HG02588 (cell line): ENCODE data around the gene SLC22A6.
"Not testable (repeated sequence)": the region's sequence is repeated elsewhere in the genome, so short reads cannot be mapped to it uniquely, and the experiment has no call there.

Experiments
- ATAC-seq: cut with Tn5 transposase; IDR thresholded peaks from one replicate; pipeline ENCODE4 v1.9.1; 2021; ENCODE audit warnings: mild to moderate bottlenecking, moderate library complexity; ENCODE audit not compliant: unreplicated experiment

SLC22A6 gene

DNA sequence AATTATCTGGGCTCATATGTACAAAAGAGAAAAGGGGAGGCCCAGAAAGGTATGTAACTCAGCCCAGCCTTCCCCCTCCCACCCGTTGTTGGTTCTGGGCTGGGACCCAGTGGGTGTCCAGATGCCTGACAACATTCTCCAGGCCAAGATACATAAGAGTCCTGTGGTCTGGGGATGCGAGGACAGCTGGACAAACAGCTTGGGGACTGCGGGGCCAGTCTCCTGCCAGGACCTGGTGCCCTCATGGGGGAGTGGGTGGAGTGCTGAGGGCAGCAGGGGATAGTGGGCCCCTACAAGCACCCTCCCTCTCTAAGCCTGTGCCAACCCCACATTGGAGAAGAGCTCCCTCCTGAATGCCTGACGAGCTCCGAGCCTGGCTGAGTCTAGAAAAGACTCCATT lies 3.5 kb upstream of the SLC22A6 start:
- ATAC-seq, result no peak

DNA sequence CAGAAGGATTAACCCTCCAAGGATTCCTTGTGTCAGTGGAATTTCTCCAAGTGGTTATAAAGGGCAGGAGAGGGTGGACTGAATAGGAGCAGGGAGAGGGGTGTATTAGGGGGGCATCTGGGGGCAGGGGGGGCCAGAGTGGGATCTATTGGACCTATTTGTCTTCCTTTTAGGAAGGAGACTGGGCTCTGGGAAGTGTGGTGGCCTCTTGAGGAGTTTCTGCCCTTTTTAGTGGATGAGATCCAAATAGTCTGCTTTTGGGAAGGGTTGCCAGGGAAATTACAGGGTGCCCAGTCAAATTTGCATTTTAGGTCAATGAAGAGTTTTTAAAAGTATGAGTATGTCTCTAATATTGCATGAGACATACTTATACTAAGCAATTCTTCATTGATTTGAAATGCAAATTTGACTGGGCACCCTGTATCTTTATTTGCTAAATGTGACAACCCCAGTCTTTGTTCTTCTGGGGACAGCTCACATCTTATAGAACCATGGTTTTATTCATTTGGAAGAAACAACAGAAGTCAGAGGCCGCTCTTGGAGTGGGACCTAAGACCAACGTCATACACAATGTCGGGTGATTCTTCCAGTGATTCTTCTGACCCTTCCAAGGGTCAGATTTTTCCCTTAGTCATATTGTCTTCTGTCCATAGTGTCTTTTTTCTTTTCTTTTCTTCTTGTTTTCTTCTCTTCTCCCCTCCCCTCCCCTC lies 429 bp upstream of the SLC22A6 start:
- ATAC-seq, result no peak

DNA sequence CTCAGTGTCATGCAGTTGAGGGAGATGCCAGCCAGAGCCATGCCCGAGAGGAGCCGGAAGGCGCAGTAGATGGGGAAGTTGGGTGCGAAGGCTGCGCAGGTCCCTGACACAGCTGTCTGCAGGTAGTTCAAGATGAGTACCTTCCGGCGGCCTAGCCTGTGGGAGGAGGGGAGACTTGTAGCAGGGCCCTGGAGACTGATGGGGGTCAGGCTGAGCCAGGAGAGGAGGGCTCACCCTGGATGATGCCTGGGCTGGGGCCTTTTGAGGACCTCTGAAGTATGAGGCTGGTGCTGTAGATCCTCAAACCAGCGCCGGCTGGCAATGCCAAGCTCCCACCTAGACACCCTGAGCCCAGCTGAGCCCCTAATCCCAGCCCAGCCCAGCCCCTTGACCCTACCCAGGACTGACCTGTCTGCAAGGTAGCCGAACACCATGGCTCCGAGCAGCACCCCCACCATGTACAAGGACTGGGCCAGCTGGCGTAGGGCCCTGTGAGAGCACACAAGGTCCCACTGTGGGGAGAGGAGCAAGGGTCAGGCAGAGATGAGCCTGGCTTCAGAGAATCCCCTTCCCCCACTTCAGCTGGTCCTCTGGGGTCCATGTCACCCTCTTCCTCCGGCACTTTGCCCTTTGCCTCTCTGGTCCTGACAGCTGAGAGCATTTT lies 1.1 kb downstream of the SLC22A6 start:
- no peak for ATAC-seq

DNA sequence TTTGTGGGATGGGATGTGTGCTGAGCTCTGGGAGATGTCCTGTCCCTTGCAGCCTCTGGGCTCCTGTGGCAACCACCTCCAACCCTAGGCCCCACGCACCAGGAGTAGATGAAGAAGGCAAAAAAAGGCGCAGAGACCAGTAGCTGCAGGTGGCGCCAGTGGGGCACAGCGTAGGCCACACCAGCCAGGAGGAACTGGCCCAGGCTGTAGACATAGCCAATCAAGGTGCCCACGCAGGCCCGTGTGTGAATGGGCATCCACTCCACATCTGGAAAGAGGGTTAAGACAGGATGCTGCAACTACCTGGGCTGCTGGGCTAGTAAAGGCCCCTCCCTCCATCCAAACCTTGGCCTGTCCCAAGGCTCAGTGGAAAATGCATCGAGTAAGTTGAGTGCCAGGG lies 3.0 kb downstream of the SLC22A6 start:
- no peak for ATAC-seq

DNA sequence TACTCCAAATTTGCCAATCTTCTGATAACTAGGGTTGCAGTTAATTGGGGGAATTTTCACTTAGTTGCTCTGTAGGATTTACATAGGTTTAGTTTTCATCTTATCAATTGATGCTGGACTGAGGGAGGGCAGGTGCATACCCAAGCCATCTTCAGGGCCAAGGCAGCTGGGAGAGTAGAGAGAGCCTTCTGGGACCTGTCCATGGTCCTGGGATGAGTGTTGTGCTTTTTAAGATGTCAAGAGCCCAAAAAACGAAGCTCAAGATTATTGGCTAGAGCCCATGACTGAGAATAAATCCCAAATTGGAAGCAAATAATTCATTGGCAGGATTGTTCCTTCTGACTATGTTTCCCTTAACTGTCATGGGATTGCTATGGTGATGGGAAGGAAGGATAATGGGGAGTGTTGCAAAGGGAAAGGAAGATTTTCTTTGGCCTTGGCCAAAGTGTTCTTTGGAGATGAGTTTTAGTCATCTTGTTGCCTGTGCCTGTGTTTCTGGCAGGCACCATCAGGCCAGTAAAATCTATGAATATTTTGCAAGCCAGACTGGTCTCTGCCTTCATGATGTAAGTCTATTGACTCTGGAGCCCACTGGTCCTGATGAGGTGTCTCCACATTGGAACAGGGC lies 4.5 kb downstream of the SLC22A6 start:
- no peak for ATAC-seq

DNA sequence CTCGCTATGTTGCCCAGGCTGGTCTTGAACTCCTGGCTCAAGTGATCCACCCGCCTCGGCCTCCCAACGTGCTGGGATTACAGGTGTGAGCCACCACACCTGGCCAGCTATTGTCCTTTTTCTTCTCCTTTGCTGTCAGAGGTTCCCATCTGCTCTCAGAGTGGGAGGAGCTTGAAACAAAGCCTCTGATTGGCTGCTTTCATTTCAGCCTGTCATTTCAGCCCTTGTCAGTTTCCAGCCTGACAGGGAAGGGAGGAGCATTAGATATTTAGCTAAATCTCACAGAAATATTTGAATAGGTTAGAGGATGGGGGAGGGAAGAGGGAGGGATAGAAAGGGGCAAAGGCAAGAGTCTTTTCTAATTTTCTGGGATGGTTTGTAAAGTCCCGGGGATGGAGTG lies 8.7 kb downstream of the SLC22A6 start:
- ATAC-seq, result no peak

DNA sequence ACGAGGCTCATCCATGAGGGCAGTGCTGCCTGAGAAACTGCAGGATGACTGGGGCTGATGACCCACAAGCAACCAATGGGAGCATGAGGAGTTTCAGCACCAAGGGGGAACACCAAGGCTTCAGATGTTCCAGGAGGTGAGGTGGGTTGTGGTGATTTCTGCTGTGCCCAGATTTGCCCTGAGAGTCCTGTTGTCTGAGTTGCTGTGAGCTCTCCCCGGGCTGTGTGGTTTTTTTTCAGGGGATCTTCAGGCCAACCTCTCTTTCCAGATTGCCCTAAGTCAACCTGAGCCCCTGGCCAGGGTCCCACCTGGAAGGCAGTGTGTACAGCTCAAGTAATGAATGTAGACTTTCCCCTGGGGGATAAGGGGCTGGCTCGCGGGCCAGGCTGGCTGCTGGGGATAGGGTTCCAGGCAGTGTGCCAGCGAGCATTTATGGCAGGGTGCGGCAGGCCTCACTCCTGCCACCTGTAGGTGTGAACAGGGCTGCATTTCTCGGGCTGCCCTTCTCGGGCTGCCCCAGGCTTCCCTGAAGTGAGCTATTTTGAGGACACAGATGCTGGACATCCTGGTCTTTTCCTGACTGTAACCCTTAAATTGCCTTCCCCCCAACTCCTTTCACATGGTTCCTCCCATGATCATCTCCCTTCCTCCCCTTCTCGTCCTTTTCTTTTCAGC lies 9.8 kb downstream of the SLC22A6 start:
- ATAC-seq, result no peak

DNA sequence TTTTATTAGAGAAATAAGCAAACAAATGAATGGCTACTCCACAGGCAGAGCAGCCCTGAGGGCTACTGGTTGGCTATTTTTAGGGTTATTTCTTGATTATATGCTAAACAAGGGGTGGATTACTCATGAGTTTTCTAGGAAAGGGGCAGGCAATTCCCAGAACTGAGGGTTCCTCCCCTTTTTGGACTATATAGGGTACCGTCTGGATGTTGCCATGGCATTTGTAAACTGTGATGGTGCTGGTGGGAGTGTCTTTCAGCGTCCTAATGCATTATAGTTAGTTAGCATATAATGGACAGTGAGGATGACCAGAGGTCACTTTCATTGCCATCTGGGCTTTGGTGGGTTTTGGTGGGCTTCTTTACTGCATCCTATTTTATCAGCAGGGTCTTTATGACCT lies 19.2 kb downstream of the SLC22A6 start:
- no peak for ATAC-seq

DNA sequence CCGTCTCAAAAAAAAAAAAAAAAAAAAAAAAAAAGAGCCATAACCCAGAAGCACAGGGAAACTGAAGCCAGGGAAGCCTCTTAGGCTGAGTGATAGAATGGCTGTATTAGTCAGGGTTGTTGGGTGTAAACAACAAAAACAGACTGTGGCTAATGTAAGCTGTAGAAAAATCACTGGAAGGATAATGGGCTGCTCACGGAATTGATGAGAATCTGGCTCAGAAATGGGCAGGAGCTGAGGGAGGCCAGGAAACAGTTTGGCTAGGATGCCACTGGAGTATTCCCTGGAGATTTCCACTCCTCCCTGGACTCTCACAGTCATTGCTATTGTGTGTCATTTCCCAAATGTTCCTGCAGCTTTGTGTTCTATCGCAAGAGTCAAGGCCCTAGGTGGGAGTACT lies 22.4 kb downstream of the SLC22A6 start:
- no peak for ATAC-seq

DNA sequence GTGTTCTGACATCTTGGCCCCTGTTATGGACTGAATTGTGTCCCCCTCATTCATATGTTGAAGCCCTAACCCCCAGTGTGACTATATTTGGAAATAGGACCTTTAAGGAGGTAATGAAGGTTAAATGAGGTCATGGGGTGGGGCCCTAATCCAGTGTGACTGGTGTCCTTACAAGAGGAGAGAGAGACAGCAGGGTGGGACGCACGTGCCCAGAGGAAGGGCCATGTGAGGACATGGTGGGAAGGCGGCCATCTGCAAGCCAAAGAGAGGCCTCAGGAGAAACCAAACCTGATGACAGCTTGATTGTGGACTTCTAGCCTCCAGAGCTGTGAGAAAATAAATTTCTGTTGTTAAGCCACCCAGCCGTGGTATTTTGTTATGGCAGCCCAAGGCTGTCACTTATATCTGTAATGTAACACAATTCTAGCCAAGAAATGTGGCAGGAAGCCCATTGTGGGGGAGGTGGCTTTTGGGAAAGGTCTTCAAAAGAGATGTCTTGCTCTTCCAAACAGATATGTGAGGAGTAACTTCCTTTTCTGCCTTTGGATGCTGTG lies 23.7 kb downstream of the SLC22A6 start:
- ATAC-seq, result no peak

DNA sequence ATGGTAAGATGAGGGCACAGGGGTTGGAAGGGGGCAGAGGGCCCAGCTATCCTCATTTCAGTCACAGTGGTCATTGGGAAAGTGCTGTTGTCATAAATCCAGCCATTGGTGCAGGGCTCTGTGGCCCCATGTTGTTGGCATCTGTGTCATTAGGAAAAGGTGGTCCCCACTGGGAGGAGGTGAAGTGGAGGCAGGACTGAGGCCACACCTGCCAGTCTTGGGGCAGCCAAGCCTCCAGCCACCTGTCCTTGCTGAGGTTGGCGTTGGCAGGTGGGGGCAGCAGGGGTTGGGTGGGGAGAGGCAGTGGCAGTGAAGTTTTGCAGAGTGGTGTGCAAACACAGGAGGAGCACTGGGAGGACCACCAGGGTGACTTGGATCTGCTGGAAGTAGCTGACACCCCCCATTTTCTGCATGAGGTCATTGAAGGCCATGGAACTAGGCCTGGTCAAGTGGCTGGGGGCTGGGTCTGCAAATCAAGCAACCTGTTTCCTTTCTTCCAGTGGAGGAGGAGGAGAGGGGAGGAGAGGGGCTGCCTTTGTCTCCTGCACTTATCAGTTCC lies 25.3 kb downstream of the SLC22A6 start:
- ATAC-seq, result no peak

DNA sequence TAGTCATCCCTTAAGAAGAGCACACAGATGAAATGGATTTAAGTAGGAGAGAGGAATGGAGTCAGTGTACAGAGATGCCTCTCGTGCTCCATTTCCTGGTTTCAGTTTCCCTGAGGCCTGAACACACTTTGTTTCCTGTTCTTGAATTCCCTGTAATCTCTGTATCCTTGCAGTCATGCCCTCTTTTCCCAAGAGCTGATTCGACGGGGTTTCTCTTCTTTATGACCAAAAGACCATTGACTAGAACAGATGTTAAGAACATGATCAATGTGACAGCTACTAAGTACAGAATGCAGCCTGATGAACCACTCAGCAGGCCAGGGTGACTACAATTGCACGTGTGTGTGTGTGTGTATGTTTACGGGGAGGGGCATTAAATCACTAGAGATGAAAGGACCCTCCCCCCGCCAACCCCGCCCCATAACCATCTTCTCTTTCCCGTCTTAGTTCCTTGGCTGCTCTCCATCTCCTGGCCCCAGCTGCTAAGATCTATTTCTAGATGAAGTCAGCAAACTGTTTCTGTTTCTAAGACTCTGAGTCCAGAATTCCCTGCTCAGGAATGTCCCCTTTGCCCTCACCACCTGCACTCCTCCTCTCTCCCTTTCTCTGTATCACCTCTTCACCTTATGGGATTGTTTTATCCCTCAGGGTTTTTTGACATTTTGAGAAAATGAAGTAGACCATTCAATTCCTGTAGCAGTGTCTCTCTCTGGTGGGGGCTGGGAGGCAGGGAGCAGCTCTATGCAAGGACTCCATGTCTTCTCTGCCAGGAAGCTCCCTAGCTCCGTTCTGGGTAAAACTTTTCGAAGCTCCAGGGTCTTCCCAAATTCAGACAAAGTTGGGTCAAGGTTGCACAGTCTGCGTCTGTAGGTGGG lies 26.0 kb downstream of the SLC22A6 start:
- no peak for ATAC-seq

DNA sequence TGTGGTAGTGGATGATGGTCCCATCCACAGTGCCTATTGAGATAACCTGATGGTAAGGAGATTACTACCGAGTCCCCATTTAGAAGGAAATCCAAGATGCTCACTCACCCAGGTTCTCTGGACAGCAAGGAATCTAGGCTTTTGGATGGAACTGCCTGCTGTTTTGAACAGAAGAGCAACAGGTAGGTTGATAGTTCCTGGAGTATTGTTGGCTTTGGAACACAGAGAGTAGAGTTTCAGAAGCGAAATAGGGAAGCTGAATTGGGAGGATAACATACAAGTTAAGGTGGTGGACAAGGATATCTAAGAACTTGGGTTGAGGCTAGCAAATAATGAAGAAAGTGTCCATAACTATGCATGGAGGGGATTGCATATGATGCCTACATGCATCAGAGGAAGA lies 27.6 kb downstream of the SLC22A6 start:
- no peak for ATAC-seq

DNA sequence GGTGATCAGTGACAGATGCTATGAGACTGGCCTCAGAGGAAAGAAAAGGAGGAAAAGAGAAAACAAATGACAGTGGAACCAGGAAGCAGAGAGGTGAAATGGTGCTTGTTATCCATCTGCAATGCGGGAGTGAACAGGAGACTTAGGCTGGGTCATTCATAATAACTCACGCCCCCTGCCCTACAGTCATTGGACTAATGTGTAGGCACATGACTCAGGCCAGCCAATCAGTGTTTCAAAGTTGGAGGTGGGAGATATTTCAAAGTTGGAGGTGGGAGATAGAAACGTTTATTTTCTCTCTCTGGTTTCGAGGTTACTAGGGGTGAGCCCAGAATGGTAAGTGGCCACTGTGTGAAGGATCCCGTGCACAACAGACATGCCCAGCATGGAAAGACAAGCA lies 30.3 kb downstream of the SLC22A6 start:
- ATAC-seq, result no peak

DNA sequence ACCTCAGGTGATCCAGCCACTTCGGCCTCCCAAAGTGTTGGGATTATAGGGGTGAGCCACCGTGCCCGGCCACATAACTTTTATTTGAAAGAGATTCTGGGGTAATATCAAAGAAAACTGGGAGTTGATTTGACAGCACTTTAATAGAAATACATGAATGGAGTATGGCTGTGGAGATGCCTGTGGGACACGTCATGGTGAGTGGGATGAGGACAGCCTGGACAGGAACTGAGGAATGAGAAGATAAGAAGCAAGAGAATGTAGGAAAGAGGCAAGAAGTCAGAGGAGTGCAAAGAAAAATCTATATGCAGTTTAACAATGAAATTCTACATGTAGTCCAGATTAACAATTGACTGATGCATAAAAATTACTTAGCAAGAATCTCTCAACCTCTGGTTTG lies 31.0 kb downstream of the SLC22A6 start:
- no peak for ATAC-seq

DNA sequence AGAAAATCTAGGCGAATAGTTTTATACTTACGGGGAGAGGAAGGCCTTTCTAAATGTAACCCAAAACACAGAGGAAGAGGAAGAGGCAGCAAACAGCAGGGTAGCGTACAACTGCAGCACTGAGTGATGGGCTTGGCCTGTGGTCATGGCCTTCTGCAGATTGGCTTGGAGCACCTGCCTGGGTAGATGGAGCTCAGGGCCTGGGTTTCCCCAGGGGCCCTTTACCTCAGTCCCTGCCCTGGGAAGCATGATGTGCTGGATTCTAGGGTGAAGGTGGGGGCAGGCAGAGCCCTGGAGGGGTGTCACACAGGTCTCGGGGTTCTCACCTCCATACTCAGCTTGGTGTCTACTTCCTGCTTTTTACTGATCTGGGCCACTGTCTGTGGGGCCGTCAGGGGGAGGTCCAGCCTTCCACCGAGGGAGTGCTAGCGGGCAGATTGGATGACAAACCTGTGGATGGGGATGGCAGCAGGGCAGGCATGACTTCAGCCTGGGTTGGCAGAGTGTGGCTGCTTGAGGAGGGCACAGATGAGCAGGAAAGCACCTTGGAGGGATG lies 35.9 kb downstream of the SLC22A6 start:
- ATAC-seq, result no peak

DNA sequence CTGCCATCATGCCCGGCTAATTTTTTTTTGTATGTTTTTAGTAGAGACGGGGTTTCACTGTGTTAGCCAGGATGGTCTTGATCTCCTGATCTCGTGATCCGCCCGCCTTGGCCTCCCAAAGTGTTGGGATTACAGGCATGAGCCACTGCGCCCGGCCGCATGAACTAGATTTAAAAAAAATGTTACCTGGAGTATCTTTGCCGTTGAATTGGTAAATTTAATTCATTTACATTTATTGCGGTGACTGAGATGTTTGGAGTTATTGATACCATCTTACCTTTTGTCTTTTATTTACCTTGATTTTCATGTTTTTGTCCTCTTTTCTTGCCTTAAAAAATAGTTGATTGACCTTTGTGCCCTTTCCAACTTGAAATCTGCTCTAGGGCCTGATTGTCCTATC lies 39.2 kb downstream of the SLC22A6 start:
- ATAC-seq, result not testable (repeated sequence)

DNA sequence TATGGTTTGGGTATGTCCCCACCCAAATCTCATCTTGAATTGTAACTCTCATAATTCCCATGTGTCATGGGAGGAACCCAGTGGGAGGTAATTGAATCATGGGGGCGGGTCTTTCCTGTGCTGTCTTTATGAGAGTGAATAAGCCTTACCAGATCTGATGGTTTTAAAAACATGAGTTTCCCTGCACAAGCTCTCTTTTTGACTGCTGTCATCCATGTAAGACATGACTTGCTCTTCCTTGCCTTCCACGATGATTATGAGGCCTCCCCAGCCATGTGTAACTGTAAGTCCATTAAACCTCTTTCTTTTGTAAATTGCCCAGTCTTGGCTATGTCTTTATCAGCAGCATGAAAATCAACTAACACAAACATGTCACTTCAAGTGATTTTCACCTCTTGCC lies 47.2 kb downstream of the SLC22A6 start:
- not testable (repeated sequence) for ATAC-seq

DNA sequence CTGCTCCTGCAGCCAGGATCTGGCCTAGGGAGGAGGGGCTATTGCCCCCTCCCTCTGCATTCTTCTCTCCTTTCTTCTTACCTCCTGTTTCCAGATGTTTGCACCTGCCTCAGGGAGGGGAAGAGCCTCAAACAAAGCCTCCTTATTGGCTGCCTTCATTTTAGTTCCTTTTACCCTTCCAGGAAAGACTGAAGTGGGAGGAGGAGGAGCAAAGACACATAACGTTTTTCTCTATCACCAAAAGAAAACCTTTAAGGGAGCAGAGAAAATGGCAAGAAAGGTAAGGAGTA lies 50.3 kb downstream of the SLC22A6 start:
- no peak for ATAC-seq
